Pulmonary artery endothelial cell (primary cell): Measurements from ENCODE around the gene COL23A1. TPM values are rescaled to one million over a fixed set of nuclear protein-coding genes. Genes with fewer than 3 reads are reported as not detected.

Experiments used
- DNase-seq: peaks from one replicate; pipeline ENCODE4 v3.0.0-alpha.2; 2011; ENCODE audit warnings: low read depth, low spot score
- total RNA-seq: library from RNA; depleted of rRNA; stranded (reverse); fragments of >200 nt; gene quantifications from 2 replicates; pipeline ENCODE4 v1.2.3, GENCODE V29; 2014

Gene COL23A1
- total RNA-seq, 1 donor from 2014 or later = not detected

GRCh38 chr5:178463321-178464155, 126.7 kb downstream of the COL23A1 start:
- DNase-seq = no peak

- no peak for DNase-seq
Measured at GRCh38 chr5:178462816-178463215, 127.4 kb downstream of the COL23A1 start.

GRCh38 chr5:178462076-178462475, 128.1 kb downstream of the COL23A1 start:
- DNase-seq = no peak

- DNase-seq = no peak
Measured at GRCh38 chr5:178461004-178461730, 129.0 kb downstream of the COL23A1 start.

- no peak for DNase-seq
Measured at GRCh38 chr5:178460598-178460997, 129.6 kb downstream of the COL23A1 start.

- DNase-seq = no peak
Measured at GRCh38 chr5:178460174-178460573, 130.0 kb downstream of the COL23A1 start.

- DNase-seq = no peak
Measured at GRCh38 chr5:178458140-178458539, 132.1 kb downstream of the COL23A1 start.

- DNase-seq = no peak
Measured at GRCh38 chr5:178457471-178457870, 132.7 kb downstream of the COL23A1 start.

- no peak for DNase-seq
Measured at GRCh38 chr5:178455480-178455835, 134.7 kb downstream of the COL23A1 start.

- no peak for DNase-seq
Measured at GRCh38 chr5:178454821-178455479, 135.2 kb downstream of the COL23A1 start.

GRCh38 chr5:178454303-178454702, 135.9 kb downstream of the COL23A1 start:
- DNase-seq = no peak

GRCh38 chr5:178453224-178453623, 137.0 kb downstream of the COL23A1 start:
- DNase-seq = no peak

GRCh38 chr5:178450121-178451028, 139.8 kb downstream of the COL23A1 start:
- DNase-seq = no peak

- no peak for DNase-seq
Measured at GRCh38 chr5:178449163-178450070, 140.8 kb downstream of the COL23A1 start.

- no peak for DNase-seq
Measured at GRCh38 chr5:178445534-178445933, 144.7 kb downstream of the COL23A1 start.

GRCh38 chr5:178442405-178443257, 147.6 kb downstream of the COL23A1 start:
- no peak for DNase-seq

GRCh38 chr5:178441486-178442270, 148.5 kb downstream of the COL23A1 start:
- DNase-seq = no peak

GRCh38 chr5:178440181-178440580, 150.0 kb downstream of the COL23A1 start:
- DNase-seq = no peak
